Measurements from ENCODE around the gene GBP4.

Gene GBP4

GRCh38 chr1:89213347-89213746 lies 14.6 kb upstream of the GBP4 start:
- no peaks in the 10 kb centered on the region for H3K9me3 ChIP-seq (ENCODE audit: control insufficient read depth, low read length)
- H3K4me1 ChIP-seq, result no peaks in the 10 kb centered on the region
- H3K9ac ChIP-seq, result no peak overlapping the region
- H3K4me3 ChIP-seq (ENCODE audit: low read depth, low read length), result no peak overlapping the region
- no peak overlapping the region for H3K27ac ChIP-seq
- H3K36me3 ChIP-seq (ENCODE audit: control insufficient read depth, insufficient read depth, low read length), result no peaks in the 10 kb centered on the region
- H3K79me2 ChIP-seq, result no peaks in the 10 kb centered on the region
- no peak for TF ChIP-seq CTCF (IDR thresholded peaks at IDR 0.05)
- peak overlapping the region; percentile 15 for H2AFZ ChIP-seq
- H3K4me2 ChIP-seq (ENCODE audit: low read length), result no peak overlapping the region
- no peaks in the 10 kb centered on the region for H3K27me3 ChIP-seq (ENCODE audit: control insufficient read depth, insufficient read depth, low read length)

GRCh38 chr1:89211035-89211634 lies 12.4 kb upstream of the GBP4 start:
- no peaks in the 10 kb centered on the region for H3K4me1 ChIP-seq
- H3K79me2 ChIP-seq, result no peaks in the 10 kb centered on the region
- no peaks in the 10 kb centered on the region for H3K9me3 ChIP-seq (ENCODE audit: control insufficient read depth, low read length)
- H3K36me3 ChIP-seq (ENCODE audit: control insufficient read depth, insufficient read depth, low read length), result no peaks in the 10 kb centered on the region
- H3K27me3 ChIP-seq (ENCODE audit: control insufficient read depth, insufficient read depth, low read length), result no peaks in the 10 kb centered on the region
- H2AFZ ChIP-seq, result no peak overlapping the region
- TF ChIP-seq CTCF (IDR thresholded peaks at IDR 0.05), result no peak
- no peak overlapping the region for H3K4me2 ChIP-seq (ENCODE audit: low read length)
- no peak overlapping the region for H3K4me3 ChIP-seq (ENCODE audit: low read depth, low read length)
- H3K27ac ChIP-seq, result no peak overlapping the region
- H3K9ac ChIP-seq, result no peak overlapping the region

- no peak overlapping the region for H3K4me2 ChIP-seq (ENCODE audit: low read length)
- H3K4me1 ChIP-seq, result no peaks in the 10 kb centered on the region
- no peak overlapping the region for H3K9ac ChIP-seq
- H3K36me3 ChIP-seq (ENCODE audit: control insufficient read depth, insufficient read depth, low read length), result no peaks in the 10 kb centered on the region
- no peak overlapping the region for H3K27ac ChIP-seq
- H2AFZ ChIP-seq, result no peak overlapping the region
- H3K9me3 ChIP-seq (ENCODE audit: control insufficient read depth, low read length), result no peaks in the 10 kb centered on the region
- H3K79me2 ChIP-seq, result no peaks in the 10 kb centered on the region
- no peak for TF ChIP-seq CTCF (IDR thresholded peaks at IDR 0.05)
- no peak overlapping the region for H3K4me3 ChIP-seq (ENCODE audit: low read depth, low read length)
- no peaks in the 10 kb centered on the region for H3K27me3 ChIP-seq (ENCODE audit: control insufficient read depth, insufficient read depth, low read length)
These were observed 7.6 kb upstream of the GBP4 start for GRCh38 chr1:89206373-89206772.

- no peak overlapping the region for H3K9ac ChIP-seq
- H3K27me3 ChIP-seq (ENCODE audit: control insufficient read depth, insufficient read depth, low read length), result no peaks in the 10 kb centered on the region
- H3K9me3 ChIP-seq (ENCODE audit: control insufficient read depth, low read length), result no peaks in the 10 kb centered on the region
- no peak for TF ChIP-seq CTCF (IDR thresholded peaks at IDR 0.05)
- H3K4me1 ChIP-seq, result no peaks in the 10 kb centered on the region
- no peak overlapping the region for H3K4me3 ChIP-seq (ENCODE audit: low read depth, low read length)
- no peak overlapping the region for H3K27ac ChIP-seq
- no peaks in the 10 kb centered on the region for H3K79me2 ChIP-seq
- no peak overlapping the region for H2AFZ ChIP-seq
- H3K36me3 ChIP-seq (ENCODE audit: control insufficient read depth, insufficient read depth, low read length), result no peaks in the 10 kb centered on the region
- no peak overlapping the region for H3K4me2 ChIP-seq (ENCODE audit: low read length)
These were observed 4.4 kb upstream of the GBP4 start for GRCh38 chr1:89203166-89203565.

GRCh38 chr1:89201106-89201794 lies 2.5 kb upstream of the GBP4 start:
- H3K4me3 ChIP-seq (ENCODE audit: low read depth, low read length), result no peak overlapping the region
- H3K79me2 ChIP-seq, result no peaks in the 10 kb centered on the region
- no peak overlapping the region for H3K4me2 ChIP-seq (ENCODE audit: low read length)
- peaks cover 2% of the 10 kb centered on the region for H3K4me1 ChIP-seq
- no peaks in the 10 kb centered on the region for H3K9me3 ChIP-seq (ENCODE audit: control insufficient read depth, low read length)
- H3K9ac ChIP-seq, result no peak overlapping the region
- no peaks in the 10 kb centered on the region for H3K36me3 ChIP-seq (ENCODE audit: control insufficient read depth, insufficient read depth, low read length)
- H2AFZ ChIP-seq, result no peak overlapping the region
- no peak for TF ChIP-seq CTCF (IDR thresholded peaks at IDR 0.05)
- peak overlapping the region; percentile 93 for H3K27ac ChIP-seq
- H3K27me3 ChIP-seq (ENCODE audit: control insufficient read depth, insufficient read depth, low read length), result no peaks in the 10 kb centered on the region
